Thyroid gland (tissue), 4 donors: ENCODE results near the gene USP32.

Experiments
- POLR2A ChIP-seq, 2 donors: fragments of 450-650 bp; IDR thresholded peaks; one replicate each; pipeline ENCODE4 v1.6.1; 2017; ENCODE audit warnings: antibody characterized with exemption in 2 of 2, mild to moderate bottlenecking in 2 of 2, moderate library complexity in 1 of 2
- TF ChIP-seq, protein P1 (sequence below), 6 experiments: fragments of 200-600 bp in 3 of 6; fragments of 450-650 bp in 3 of 6; sonication (generic) in 3 of 6; IDR thresholded peaks; one replicate each; pipeline ENCODE4 v1.5.1; 2016 to 2019; ENCODE audit warnings: antibody characterized with exemption in 6 of 6, mild to moderate bottlenecking in 2 of 6, inconsistent platforms in 1 of 6, moderate library complexity in 1 of 6

DNA sequence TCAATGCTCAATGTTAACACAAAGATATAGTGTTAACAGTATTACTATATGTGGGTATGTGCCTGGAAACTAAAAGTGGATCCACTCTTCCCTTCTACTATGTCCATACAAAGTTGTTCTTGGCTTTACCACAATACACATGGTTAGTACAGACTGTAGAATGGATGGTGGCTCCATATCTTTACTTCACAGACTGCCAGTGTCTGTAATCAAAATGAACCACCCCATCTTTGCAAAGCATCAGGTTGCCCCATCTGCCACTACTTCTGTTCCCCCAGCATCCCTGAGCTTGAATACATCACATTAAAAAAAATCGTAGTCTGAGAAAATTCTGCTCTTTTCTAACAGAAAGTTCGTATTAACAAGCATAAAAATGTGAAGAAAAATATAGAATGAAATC, 30.0 kb downstream of the USP32 start:
- TF ChIP-seq, protein P1, sequence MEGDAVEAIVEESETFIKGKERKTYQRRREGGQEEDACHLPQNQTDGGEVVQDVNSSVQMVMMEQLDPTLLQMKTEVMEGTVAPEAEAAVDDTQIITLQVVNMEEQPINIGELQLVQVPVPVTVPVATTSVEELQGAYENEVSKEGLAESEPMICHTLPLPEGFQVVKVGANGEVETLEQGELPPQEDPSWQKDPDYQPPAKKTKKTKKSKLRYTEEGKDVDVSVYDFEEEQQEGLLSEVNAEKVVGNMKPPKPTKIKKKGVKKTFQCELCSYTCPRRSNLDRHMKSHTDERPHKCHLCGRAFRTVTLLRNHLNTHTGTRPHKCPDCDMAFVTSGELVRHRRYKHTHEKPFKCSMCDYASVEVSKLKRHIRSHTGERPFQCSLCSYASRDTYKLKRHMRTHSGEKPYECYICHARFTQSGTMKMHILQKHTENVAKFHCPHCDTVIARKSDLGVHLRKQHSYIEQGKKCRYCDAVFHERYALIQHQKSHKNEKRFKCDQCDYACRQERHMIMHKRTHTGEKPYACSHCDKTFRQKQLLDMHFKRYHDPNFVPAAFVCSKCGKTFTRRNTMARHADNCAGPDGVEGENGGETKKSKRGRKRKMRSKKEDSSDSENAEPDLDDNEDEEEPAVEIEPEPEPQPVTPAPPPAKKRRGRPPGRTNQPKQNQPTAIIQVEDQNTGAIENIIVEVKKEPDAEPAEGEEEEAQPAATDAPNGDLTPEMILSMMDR (IDR thresholded peaks at IDR 0.05), result no peak
- no peak for TF ChIP-seq POLR2A (IDR thresholded peaks at IDR 0.05)
